ENCODE results near the gene MAP4.

DNA sequence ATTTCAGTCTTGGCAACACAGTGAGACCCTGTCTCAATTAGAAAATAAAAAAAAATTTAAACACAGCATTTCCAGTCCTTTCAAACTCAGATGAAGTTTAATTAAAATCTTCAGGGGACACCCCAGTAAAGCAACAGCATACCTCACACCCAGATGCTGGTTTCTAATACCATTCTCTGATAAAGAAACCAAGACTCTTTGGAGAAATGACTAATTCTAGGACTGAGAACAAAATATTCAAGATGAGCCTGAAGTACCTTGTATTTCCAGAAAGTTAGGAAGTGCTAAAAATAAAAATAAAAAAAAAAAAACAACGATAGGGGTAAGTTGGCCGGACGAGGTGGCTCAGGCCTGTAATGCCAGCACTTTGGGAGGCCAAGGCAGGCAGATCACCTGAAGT, 14.0 kb upstream of the MAP4 start:
- TF ChIP-seq POLR2A (IDR thresholded peaks at IDR 0.05; ENCODE audit: low read length) = no peak
- TF ChIP-seq GATA1 (IDR thresholded peaks at IDR 0.05; ENCODE audit: low read depth, low read length) = no peak

Data from erythroblast (primary cell).